T-helper 2 cell (primary cell): ENCODE measurements around the gene CPSF7.
"Not testable (repeated sequence)": the region's sequence is repeated elsewhere in the genome, so short reads cannot be mapped to it uniquely, and the experiment has no call there.

Source experiments
- DNase-seq, 5 experiments: peaks; one replicate each; pipeline versions ENCODE4 v3.0.0 to v3.0.0-alpha.2; 2012 to 2022
- total RNA-seq, 2 donors: gene quantifications; one replicate each; lab custom pipeline; 2026; lab: John Stamatoyannopoulos, UW

The CPSF7 gene
- total RNA-seq, result 63.9 to 69.2 reads per million in 2 donors

- peak; percentile 96 to 99 (median 98) for DNase-seq
Measured at GRCh38 chr11:61429691-61430582, at the start of gene CPSF7, which contains the start of gene SDHAF2. Gene CPSF7, minus strand, starts transcription at chr11:61429975. Its CDS starts 740 bp downstream, at chr11:61429235. Gene SDHAF2, plus strand, starts transcription at chr11:61430124. Its CDS starts 23 bp downstream, at chr11:61430147.

GRCh38 chr11:61477727-61478148 is 48.0 kb upstream of the CPSF7 start:
- DNase-seq, result peak; percentile 18 to 37 (median 27)

DNA sequence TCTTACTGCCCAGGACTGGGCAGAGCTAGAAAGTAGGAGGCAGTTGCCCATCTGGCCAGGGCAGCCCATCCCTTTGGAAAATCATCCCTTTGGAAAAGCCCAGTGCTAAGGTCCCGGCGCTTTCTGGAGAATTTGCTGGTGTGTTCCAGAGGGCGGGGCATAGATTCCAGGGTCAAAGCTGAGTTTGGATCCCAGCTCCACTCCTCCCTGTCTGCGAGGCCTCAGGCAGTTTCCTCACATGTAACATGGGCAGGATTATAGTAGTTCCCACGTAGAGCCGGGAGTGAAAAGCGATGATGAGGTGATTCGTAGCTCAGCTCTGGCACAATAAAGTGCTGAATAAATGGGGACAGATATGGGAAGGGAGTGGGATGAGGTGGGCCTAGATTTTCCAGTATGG is 47.4 kb upstream of the CPSF7 start:
- DNase-seq, result no peak

GRCh38 chr11:61476371-61476770 is 46.6 kb upstream of the CPSF7 start:
- DNase-seq, result no peak

- no peak for DNase-seq
Measured at GRCh38 chr11:61475433-61475832, 45.7 kb upstream of the CPSF7 start.

- DNase-seq, result no peak
Measured at GRCh38 chr11:61474013-61474643, 44.4 kb upstream of the CPSF7 start.

DNA sequence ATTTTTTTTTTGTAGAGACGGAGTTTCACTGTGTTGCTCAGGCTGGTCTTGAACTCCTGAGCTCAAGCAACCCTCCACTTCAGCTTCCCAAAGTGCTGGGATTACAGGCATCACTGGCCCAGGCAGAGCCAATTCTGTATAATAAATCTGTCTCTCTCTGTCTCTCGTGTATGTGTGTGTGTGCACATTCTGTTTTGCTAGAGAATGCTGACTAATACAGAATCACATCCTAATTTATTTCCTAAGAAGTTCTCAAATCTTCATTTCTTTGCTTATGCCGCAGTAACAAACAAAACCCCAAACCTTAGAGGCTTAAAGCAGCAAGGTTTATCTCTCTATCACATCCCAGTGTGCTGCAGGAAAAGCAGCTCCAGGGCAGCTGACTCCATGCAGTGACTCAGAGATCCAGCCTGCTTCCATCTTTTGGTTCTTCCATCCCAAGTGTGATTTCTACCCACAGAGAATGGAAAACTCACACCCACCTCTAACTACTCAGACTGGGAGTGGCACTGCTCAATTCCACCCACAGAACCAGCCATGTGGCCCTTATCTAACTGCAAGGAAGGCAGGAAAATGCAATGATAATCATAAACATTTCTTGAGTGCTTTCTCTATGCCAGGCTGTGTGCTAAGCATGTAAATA is 43.7 kb upstream of the CPSF7 start:
- no peak for DNase-seq

DNA sequence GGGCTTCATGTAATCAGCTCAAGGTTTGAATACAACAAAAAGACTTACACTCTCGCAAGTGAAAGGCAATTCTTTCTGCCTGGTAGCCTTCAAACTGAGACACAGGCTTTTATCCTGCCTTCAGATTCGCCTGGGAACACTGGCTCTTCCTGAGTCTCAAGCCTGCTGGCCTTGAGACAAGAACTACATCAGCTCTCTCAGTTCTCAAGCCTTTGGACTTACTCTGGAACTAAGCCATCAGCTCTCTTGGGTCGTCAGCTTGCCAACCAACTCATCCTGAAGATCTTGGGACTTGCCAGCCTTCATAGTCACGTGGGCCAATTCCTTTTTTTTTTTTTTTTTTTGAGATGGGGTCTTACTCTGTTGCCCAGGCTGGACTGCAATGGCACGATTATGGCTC is 43.1 kb upstream of the CPSF7 start:
- DNase-seq, result no peak

GRCh38 chr11:61472282-61472681 is 42.5 kb upstream of the CPSF7 start:
- DNase-seq, result no peak

DNA sequence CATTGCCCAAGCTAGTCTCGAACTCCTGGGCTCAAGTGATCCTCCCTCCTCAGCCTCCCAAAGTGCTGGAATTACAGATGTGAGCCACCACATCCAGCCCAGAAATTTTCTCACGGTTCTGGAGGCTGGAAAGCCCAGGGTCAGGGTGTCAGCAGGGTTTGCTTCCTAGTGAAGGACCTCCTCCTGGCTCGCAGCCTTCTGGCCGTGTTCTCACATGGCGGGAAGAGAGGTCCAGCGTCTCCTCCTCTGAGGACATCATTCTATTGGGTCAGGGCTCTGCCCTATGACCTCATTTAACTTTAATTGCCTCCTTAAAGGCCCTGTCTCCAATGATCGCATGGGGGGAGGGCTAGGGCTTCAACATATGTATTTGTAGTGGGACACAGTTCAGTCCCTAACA is 38.2 kb upstream of the CPSF7 start:
- DNase-seq, result no peak

DNA sequence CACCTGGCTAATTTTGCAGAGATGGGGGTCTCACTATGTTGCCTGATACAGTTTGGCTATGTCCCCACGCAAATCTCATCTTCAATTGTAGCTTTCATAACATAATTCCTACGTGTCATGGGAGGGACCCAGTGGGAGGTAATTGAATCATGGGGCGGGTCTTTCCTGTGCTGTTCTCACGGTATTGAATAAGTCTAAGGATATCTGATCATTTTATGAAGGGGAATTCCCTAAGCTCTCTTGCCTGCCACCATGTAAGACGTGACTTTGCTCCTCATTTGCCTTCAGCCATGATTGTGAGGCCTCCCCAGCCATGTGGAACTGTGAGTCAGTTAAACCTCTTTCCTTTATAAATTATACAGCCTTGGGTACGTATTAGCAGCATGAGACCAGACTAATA is 37.8 kb upstream of the CPSF7 start:
- DNase-seq, result not testable (repeated sequence)

- DNase-seq, result no peak
Measured at GRCh38 chr11:61460986-61461385, 31.2 kb upstream of the CPSF7 start.

DNA sequence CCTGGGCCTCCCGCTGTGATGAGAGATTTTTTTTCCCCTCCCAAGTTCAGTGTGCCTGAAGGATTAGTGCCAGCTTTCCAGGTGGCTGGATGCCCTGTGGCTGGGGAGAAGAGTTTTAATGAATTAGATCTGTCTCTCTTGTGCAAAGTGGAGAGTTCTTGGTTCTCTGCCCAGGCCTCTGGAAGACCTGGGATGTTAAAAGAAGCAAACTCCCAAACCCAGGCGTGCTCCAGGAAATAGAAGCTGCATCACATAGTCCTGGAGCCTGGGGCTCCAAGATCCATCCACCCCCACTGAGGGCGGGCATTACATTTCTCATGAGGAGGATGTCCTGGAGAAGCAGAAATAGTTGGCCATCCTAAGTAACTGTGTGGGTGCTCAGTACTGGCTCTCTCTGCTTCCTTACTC is 30.7 kb upstream of the CPSF7 start:
- no peak for DNase-seq

GRCh38 chr11:61454520-61454919 is 24.7 kb upstream of the CPSF7 start:
- DNase-seq, result no peak

DNA sequence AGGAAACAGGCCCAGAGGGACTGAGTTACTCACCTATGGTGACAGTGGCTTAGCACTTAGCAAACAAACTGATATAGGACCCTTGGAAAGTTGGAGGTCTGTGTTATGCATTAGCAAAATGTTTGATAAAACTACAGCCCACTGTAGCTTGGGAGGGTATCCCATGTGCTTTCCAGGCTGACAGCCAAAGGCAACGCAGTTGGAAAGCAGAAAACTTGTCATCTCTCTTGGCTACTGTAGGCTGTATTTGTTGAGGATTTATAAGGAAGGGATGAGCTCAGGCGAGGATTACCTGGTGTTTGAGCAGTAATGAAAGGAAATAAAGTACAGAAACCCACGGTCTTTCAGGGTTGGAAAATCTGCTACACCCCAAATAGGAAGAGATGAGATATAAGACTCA is 23.9 kb upstream of the CPSF7 start:
- no peak for DNase-seq

- DNase-seq, result no peak
Measured at GRCh38 chr11:61452825-61453224, 23.1 kb upstream of the CPSF7 start.

GRCh38 chr11:61448552-61448927 is 18.8 kb upstream of the CPSF7 start:
- DNase-seq, result no peak

DNA sequence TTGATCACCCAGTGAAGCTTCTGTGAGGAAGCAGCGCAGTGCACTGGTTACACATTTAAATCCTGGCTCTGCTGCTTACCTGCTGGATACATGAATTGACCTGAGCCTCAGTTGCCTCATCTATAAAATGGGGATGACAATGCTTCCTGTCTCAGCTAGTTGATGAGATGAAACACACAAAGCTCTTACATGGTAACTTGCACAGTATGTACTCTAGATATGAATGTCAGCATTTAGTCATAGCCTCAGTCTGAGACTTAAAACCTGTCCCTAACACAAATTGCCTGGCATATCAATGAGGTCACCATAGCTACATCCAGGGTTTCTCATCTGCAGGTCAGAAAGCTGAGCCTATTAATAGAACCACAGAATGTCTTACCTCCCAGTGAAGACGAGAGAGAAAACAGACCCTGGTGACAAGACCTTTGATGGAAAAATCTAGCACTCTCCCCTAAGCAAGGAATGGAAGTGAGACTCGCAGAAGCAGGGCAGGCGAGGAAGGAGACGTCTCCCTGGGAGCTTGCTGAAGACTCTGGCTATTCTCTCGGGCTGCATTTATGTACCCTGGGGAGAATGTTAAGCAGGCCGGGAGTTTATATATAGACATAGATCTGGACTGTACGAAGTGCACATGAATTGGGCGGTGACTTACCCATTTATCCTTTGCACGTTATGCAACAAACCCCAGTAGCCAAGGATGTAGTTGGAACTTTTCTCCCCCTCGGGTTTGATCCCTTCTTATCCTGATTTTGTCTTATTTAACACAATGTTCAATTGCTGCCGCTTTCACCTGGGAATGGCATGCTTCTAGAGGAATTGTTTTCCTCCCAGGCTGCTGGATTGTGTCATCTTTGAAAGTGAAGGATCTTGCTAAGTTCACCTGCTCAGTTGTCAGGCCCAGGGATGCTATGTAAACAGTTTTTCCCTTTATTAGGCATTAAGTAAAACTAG is 18.1 kb upstream of the CPSF7 start:
- DNase-seq, result peak in 1 of 5 experiments; percentile 44

GRCh38 chr11:61446211-61446651 is 16.5 kb upstream of the CPSF7 start:
- DNase-seq, result peak in 4 of 5 experiments; percentile 28 to 88 (median 67)

- no peak for DNase-seq
Measured at GRCh38 chr11:61445516-61445915, 15.7 kb upstream of the CPSF7 start.

DNA sequence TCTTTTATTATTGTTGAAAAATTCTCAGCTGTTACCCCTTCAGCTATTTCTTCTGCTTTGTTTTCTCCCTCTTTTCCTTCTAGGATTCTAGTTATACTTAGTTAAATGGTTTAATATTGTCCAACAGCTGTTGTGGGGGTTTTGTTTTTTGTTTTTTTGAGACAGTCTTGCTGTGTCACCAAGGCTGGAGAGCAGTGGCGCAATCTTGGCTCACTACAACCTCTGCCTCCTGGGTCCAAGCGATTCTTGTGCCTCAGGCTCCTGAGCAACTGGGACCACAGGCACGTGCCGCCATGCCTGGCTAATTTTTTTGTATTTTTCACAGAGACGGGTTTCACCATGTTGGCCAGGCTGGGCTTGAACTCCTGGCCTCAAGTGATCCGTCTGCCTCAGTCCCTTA is 12.8 kb upstream of the CPSF7 start:
- DNase-seq, result no peak

GRCh38 chr11:61439615-61440014 is 9.8 kb upstream of the CPSF7 start:
- DNase-seq, result no peak
